Mammary epithelial cell (primary cell): ENCODE data around the gene CMSS1.

ENCODE experiments used
- CTCF ChIP-seq, 2 donors: IDR thresholded peaks in 1 of 2; conservative IDR thresholded peaks in 1 of 2; 2 replicates each; pipeline ENCODE4 v1.5.1; 2011 to 2012; ENCODE audit warnings: inconsistent platforms in 2 of 2, low read length in 2 of 2, mild to moderate bottlenecking in 2 of 2, control low read depth in 1 of 2, low read depth in 1 of 2; ENCODE audit not compliant: insufficient read depth in 1 of 2; ENCODE audit errors: extremely low read depth in 1 of 2
- EZH2 ChIP-seq: IDR thresholded peaks from 2 replicates; pipeline ENCODE4 v1.6.1; 2012; ENCODE audit warnings: low read length, inconsistent platforms, borderline replicate concordance

- TF ChIP-seq CTCF (conservative IDR thresholded peaks at IDR 0.05 in 1 of 2, IDR thresholded peaks at IDR 0.05 in 1 of 2; ENCODE audit: extremely low read depth in 1 of 2, insufficient read depth in 1 of 2, low read depth in 1 of 2, low read length in 2 of 2) (no peak), EZH2 (no peak)
These were observed 337.9 kb downstream of the CMSS1 start for GRCh38 chr3:100155590-100155989.
